Stimulated activated CD4-positive, alpha-beta T cell treated with anti-CD3 and anti-CD28 coated beads, TNF-alpha, amount 100 ng/mL, for 48 hours (primary cell): ENCODE results near the gene TWF1.
"Not testable (repeated sequence)": the region's sequence is repeated elsewhere in the genome, so short reads cannot be mapped to it uniquely, and the experiment has no call there.

Experiments used
- DNase-seq, 3 donors: peaks; one replicate each; pipeline ENCODE4 v3.0.0-alpha.2; 2020; ENCODE audit warnings: low read depth in 3 of 3

The TWF1 gene

GRCh38 chr12:43805149-43805859 is 813 bp downstream of the TWF1 start:
- no peak for DNase-seq

- no peak for DNase-seq
These were observed 8.4 kb downstream of the TWF1 start for GRCh38 chr12:43797561-43798217.

- DNase-seq, result no peak
These were observed 10.3 kb downstream of the TWF1 start for GRCh38 chr12:43795716-43796280.

- DNase-seq, result no peak
These were observed 16.2 kb downstream of the TWF1 start for GRCh38 chr12:43789941-43790340.

- DNase-seq, result no peak
These were observed 19.0 kb downstream of the TWF1 start for GRCh38 chr12:43786899-43787693.

GRCh38 chr12:43776498-43776897 is 29.6 kb downstream of the TWF1 start:
- DNase-seq, result no peak

- no peak for DNase-seq
These were observed 39.8 kb downstream of the TWF1 start for GRCh38 chr12:43766291-43766690.

- no peak for DNase-seq
These were observed 41.6 kb downstream of the TWF1 start for GRCh38 chr12:43764528-43764927.

- no peak for DNase-seq
These were observed 42.3 kb downstream of the TWF1 start for GRCh38 chr12:43763769-43764168.

GRCh38 chr12:43762596-43762995 is 43.5 kb downstream of the TWF1 start:
- DNase-seq, result no peak

GRCh38 chr12:43761500-43761899 is 44.6 kb downstream of the TWF1 start:
- DNase-seq, result no peak

- no peak for DNase-seq
These were observed 45.7 kb downstream of the TWF1 start for GRCh38 chr12:43760396-43760795.

GRCh38 chr12:43758728-43759563 is 47.2 kb downstream of the TWF1 start, which contains the start of the genes IRAK4 and PUS7L:
IRAK4 (plus strand) TSS chr12:43758951; CDS start chr12:43768112, 9,161 bp downstream.
PUS7L (minus strand) TSS chr12:43758790; CDS start chr12:43755245, 3,545 bp downstream.
- peak; percentile 84 to 92 (median 86) for DNase-seq

- no peak for DNase-seq
These were observed 47.8 kb downstream of the TWF1 start for GRCh38 chr12:43758247-43758727.

GRCh38 chr12:43754015-43754414 is 52.1 kb downstream of the TWF1 start:
- DNase-seq, result no peak

- not testable (repeated sequence) for DNase-seq
These were observed 54.8 kb downstream of the TWF1 start for GRCh38 chr12:43751360-43751759.

- DNase-seq, result no peak
These were observed 55.3 kb downstream of the TWF1 start for GRCh38 chr12:43750814-43751213.

- DNase-seq, result no peak
These were observed 57.1 kb downstream of the TWF1 start for GRCh38 chr12:43749016-43749415.

GRCh38 chr12:43744826-43745225 is 61.3 kb downstream of the TWF1 start:
- DNase-seq, result no peak
